HepG2 (cell line): ENCODE measurements around the gene NDUFS1. TPM values are rescaled to one million over a fixed set of nuclear protein-coding genes. Genes with fewer than 3 reads are reported as not detected.

ENCODE experiments used
- ATAC-seq: fragments of 200-7000 bp; cut with Tn5 transposase; 3 replicates; pipeline ENCODE4 v1.9.1; 2020; ENCODE audit warnings: mild to moderate bottlenecking, moderate library complexity
- BruUV-seq: library from RNA; stranded (reverse); fragments of 400-500 nt; replicated peaks from 2 replicates; lab custom pipeline; 2021; lab: Mats Ljungman, UMichigan
- CTCF ChIA-PET: fragments of 300-600 bp; formaldehyde crosslinking; extraction: SDS; loops from one replicate; lab custom pipeline; 2021; ENCODE audit warnings: low total read pairs, inconsistent platforms, low intra/inter-chr PET ratio; lab: Yijun Ruan, JAX
- POLR2A ChIA-PET: fragments of 350-600 bp; sonication (Branson Sonifier 250); formaldehyde crosslinking; loops from one replicate; lab custom pipeline; 2020; ENCODE audit warnings: antibody characterized with exemption, inconsistent platforms; lab: Yijun Ruan, JAX
- DNase-seq: peaks from one replicate; pipeline ENCODE4 v3.0.0-alpha.2; 2015; ENCODE audit warnings: low spot score
- FAIRE-seq: peaks from 3 replicates; lab custom pipeline; 2011; peaks lifted over from hg19 to GRCh38; lab: Jason Lieb, UNC
- H2AFZ ChIP-seq: one replicate; pipeline ENCODE4 v1.6.1; 2011; ENCODE audit warnings: low read length, inconsistent platforms
- H3K27ac ChIP-seq: fragments of 300-600 bp; 3 replicates; pipeline ENCODE4 v1.8.0; 2011; ENCODE audit warnings: mixed run types, mild to moderate bottlenecking, mixed read lengths, low read length, inconsistent platforms; ENCODE audit not compliant: insufficient read depth; ENCODE audit errors: extremely low read length
- H3K27me3 ChIP-seq, 2 experiments: fragments of 200-600 bp in 1 of 2; 2 replicates in 1 of 2; 3 replicates in 1 of 2; pipeline versions ENCODE4 v1.6.0 to v1.8.0; 2011; ENCODE audit warnings: low read length in 2 of 2, mild to moderate bottlenecking in 2 of 2, moderate library complexity in 2 of 2, inconsistent platforms in 1 of 2; ENCODE audit not compliant: insufficient read depth in 2 of 2, control insufficient read depth in 1 of 2
- H3K36me3 ChIP-seq, 2 experiments: fragments of 200-600 bp in 1 of 2; replicated peaks in 1 of 2; 2 replicates in 1 of 2; 3 replicates in 1 of 2; pipeline versions ENCODE4 v1.5.1 to v1.8.0; 2011; ENCODE audit warnings: low read length in 2 of 2, inconsistent platforms in 1 of 2; ENCODE audit not compliant: insufficient read depth in 2 of 2, control insufficient read depth in 1 of 2
- H3K4me1 ChIP-seq: 2 replicates; pipeline ENCODE4 v1.5.1; 2012; ENCODE audit warnings: low read length, inconsistent platforms; ENCODE audit not compliant: insufficient read depth
- H3K4me2 ChIP-seq: 2 replicates; pipeline ENCODE4 v1.6.0; 2011; ENCODE audit warnings: low read depth, low read length, inconsistent platforms
- H3K4me3 ChIP-seq, 3 experiments: fragments of 200-600 bp in 1 of 3; sonication (generic), shearing (Covaris generic) in 1 of 3; replicated peaks in 1 of 3; 2 replicates each; pipeline ENCODE4 v1.5.1; 2011 to 2016; ENCODE audit warnings: low read length in 3 of 3, inconsistent platforms in 2 of 3, low read depth in 2 of 3, mild to moderate bottlenecking in 2 of 3, control low read depth in 1 of 3, mixed read lengths in 1 of 3; ENCODE audit not compliant: insufficient read depth in 1 of 3
- H3K79me2 ChIP-seq: one replicate; pipeline ENCODE4 v1.6.1; 2011; ENCODE audit warnings: low read length, inconsistent platforms; ENCODE audit not compliant: insufficient read depth
- H3K9ac ChIP-seq: 2 replicates; pipeline ENCODE4 v1.6.0; 2011; ENCODE audit warnings: mild to moderate bottlenecking, low read depth, low read length, inconsistent platforms; ENCODE audit not compliant: insufficient read depth
- H3K9me3 ChIP-seq: 2 replicates; pipeline ENCODE4 v1.5.1; 2012; ENCODE audit warnings: mild to moderate bottlenecking, low read length
- H4K20me1 ChIP-seq: 2 replicates; pipeline ENCODE4 v1.6.0; 2011; ENCODE audit warnings: inconsistent platforms, mild to moderate bottlenecking, low read length, moderate library complexity; ENCODE audit not compliant: insufficient read depth
- FOSL2 ChIP-seq: sonication (generic); formaldehyde crosslinking; IDR thresholded peaks from 2 replicates; pipeline ENCODE4 v1.4.0; 2020; ENCODE audit warnings: missing genetic modification reagents
- RCOR2 ChIP-seq: IDR thresholded peaks from 2 replicates; pipeline ENCODE4 v1.6.1; 2016; ENCODE audit warnings: missing biosample characterization, missing genetic modification reagents
- ZC3H4 ChIP-seq: sonication (generic); formaldehyde crosslinking; IDR thresholded peaks from 2 replicates; pipeline ENCODE4 v1.4.0; 2020; ENCODE audit warnings: missing genetic modification reagents, borderline replicate concordance
- ZMAT3 ChIP-seq: sonication (generic); formaldehyde crosslinking; conservative IDR thresholded peaks from 2 replicates; pipeline ENCODE4 v1.7.0; 2021; ENCODE audit warnings: missing genetic modification reagents
- ZNF136 ChIP-seq: sonication (generic); formaldehyde crosslinking; IDR thresholded peaks from 2 replicates; pipeline ENCODE4 v1.8.1; 2022; ENCODE audit warnings: low read depth, mild to moderate bottlenecking, moderate library complexity, missing genetic modification reagents
- ZNF629 ChIP-seq: sonication (generic); formaldehyde crosslinking; conservative IDR thresholded peaks from 2 replicates; pipeline ENCODE4 v1.5.0; 2020; ENCODE audit warnings: missing genetic modification reagents
- ZNF841 ChIP-seq: sonication (generic); formaldehyde crosslinking; IDR thresholded peaks from 2 replicates; pipeline ENCODE4 v1.8.1; 2023; ENCODE audit warnings: missing genetic modification reagents, borderline replicate concordance
- WGBS: methylation state at CpG from one replicate; pipeline ENCODE4 v1.1.6; 2017; ENCODE audit warnings: low lambda C conversion rate; 5-methylcytosine and 5-hydroxymethylcytosine counted together
- in situ Hi-C: cut with HindIII; loops from 2 replicates; pipeline ENCODE4 v1.10.0; 2017; ENCODE audit warnings: low pct_unique_long_range_greater_than_20kb; ENCODE audit not compliant: extremely low pct_ligation_motif_present
- intact Hi-C: fragments of 100-400 bp; cut with micrococcal nuclease; formaldehyde crosslinking; loops from one replicate; pipeline ENCODE4 v1.10.0; 2022; ENCODE audit not compliant: unreplicated experiment
- polyA plus RNA-seq, 8 experiments: library from polyadenylated mRNA; depleted of rRNA in 3 of 8; stranded (reverse) in 7 of 8; unstranded in 1 of 8; fragments of >200 nt; fragmentation: Illumina TruSeq in 4 of 8; extraction: Trizol in 4 of 8; gene quantifications; 2 replicates each; pipeline versions ENCODE4 v1.2.1 to v1.2.3, GENCODE V29; 2011 to 2016; ENCODE audit warnings: low read depth in 4 of 8, missing spikeins in 1 of 8, mixed read lengths in 1 of 8; ENCODE audit not compliant: insufficient read depth in 1 of 8
- total RNA-seq, 5 experiments: library from RNA; depleted of rRNA; stranded (reverse); fragments of >200 nt; fragmentation: Illumina TruSeq; extraction: Trizol; gene quantifications; 2 replicates each; pipeline ENCODE4 v1.2.3, GENCODE V29; 2016; ENCODE audit warnings: low read depth in 1 of 5
- TF ChIP-seq, protein P1 (sequence below): sonication (generic); formaldehyde crosslinking; IDR thresholded peaks from 2 replicates; pipeline ENCODE4 v1.4.0; 2020; ENCODE audit warnings: missing genetic modification reagents, borderline replicate concordance

NDUFS1 gene
- total and polyA plus RNA-seq, 2 of the 13 experiments (the other 11 are each of a cell fraction or from before 2014, with no cell fraction given) = 139 to 242 TPM

- H4K20me1 ChIP-seq = no peaks in the 10 kb centered on the region
- CTCF ChIA-PET = no interaction called here
- no peak overlapping the region for H3K4me3 ChIP-seq
- H3K27me3 ChIP-seq = peaks cover 2 to 23% of the 10 kb centered on the region in 2 experiments; a peak in 2 of 5 replicates
- FAIRE-seq = no peak
- no TSS peak for BruUV-seq
- no peaks in the 10 kb centered on the region for H3K4me1 ChIP-seq
- DNase-seq = peak; percentile 18
- H3K9ac ChIP-seq = no peak overlapping the region
- POLR2A ChIA-PET = no interaction called here
- no peak for ATAC-seq
- TF ChIP-seq ZNF629 (CRISPR knock-in tag) (no peak), ZNF841 (CRISPR knock-in tag) (no peak), ZNF136 (CRISPR knock-in tag) (no peak), ZMAT3 (CRISPR knock-in tag) (no peak), RCOR2 (CRISPR knock-in tag) (no peak), FOSL2 (CRISPR knock-in tag) (peak; percentile 72), ZC3H4 (no peak)
- TF ChIP-seq, protein P1, sequence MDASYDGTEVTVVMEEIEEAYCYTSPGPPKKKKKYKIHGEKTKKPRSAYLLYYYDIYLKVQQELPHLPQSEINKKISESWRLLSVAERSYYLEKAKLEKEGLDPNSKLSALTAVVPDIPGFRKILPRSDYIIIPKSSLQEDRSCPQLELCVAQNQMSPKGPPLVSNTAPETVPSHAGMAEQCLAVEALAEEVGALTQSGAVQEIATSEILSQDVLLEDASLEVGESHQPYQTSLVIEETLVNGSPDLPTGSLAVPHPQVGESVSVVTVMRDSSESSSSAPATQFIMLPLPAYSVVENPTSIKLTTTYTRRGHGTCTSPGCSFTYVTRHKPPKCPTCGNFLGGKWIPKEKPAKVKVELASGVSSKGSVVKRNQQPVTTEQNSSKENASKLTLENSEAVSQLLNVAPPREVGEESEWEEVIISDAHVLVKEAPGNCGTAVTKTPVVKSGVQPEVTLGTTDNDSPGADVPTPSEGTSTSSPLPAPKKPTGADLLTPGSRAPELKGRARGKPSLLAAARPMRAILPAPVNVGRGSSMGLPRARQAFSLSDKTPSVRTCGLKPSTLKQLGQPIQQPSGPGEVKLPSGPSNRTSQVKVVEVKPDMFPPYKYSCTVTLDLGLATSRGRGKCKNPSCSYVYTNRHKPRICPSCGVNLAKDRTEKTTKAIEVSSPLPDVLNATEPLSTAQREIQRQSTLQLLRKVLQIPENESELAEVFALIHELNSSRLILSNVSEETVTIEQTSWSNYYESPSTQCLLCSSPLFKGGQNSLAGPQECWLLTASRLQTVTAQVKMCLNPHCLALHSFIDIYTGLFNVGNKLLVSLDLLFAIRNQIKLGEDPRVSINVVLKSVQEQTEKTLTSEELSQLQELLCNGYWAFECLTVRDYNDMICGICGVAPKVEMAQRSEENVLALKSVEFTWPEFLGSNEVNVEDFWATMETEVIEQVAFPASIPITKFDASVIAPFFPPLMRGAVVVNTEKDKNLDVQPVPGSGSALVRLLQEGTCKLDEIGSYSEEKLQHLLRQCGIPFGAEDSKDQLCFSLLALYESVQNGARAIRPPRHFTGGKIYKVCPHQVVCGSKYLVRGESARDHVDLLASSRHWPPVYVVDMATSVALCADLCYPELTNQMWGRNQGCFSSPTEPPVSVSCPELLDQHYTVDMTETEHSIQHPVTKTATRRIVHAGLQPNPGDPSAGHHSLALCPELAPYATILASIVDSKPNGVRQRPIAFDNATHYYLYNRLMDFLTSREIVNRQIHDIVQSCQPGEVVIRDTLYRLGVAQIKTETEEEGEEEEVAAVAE (CRISPR knock-in tag) = no peak
- H3K79me2 ChIP-seq = no peaks in the 10 kb centered on the region
- H2AFZ ChIP-seq = no peak overlapping the region
- in situ Hi-C loops (no loop called here), intact Hi-C loops (no loop called here)
- H3K36me3 ChIP-seq = no peaks in the 10 kb centered on the region
- no peak overlapping the region for H3K27ac ChIP-seq
- H3K4me2 ChIP-seq = no peak overlapping the region
- WGBS = 34% methylated on average over 7 of the region's 7 CpGs
- H3K9me3 ChIP-seq = no peaks in the 10 kb centered on the region
Measured at GRCh38 chr2:206208900-206209299, 49.7 kb upstream of the NDUFS1 start.
